Measurements from ENCODE around the gene LDB2. TPM values are rescaled to one million over a fixed set of nuclear protein-coding genes. Genes with fewer than 3 reads are reported as not detected.

LDB2 gene
- total and polyA plus RNA-seq, 2 donors (not counting 3 experiments of a cell fraction or from before 2014, with no cell fraction given) = 127 to 223 TPM

DNA sequence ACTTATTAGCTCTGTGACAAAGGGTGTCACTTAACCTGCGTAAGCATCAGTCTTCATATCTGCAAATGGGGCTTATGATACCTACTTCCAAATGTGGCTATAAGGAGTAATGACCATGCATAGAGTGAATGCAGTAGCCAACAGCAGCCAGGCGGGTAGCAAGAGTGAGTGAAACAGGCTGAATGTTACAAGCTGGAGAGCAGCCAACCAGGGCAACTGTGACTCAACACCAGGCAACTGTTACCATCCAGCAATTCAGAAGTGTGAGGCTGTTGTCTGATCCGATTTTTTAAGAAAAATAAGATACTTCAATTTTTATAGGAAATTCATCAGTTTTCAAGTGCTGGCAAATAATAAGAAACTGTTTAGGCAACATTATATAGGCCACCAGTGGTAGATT, 401.9 kb downstream of the LDB2 start:
- CTCF ChIA-PET = no interaction called here
- intact Hi-C loops (cut with micrococcal nuclease) = no loop called here

More for the DNA sequence above, 401.9 kb downstream of the LDB2 start:
- no TSS peak for BruUV-seq (replicated peaks)
- no peak overlapping the region for H3K9ac ChIP-seq (replicated peaks; ENCODE audit: extremely low read depth, insufficient read depth, low read length)
- FAIRE-seq (peak; percentile 46), DNase-seq (ENCODE audit: low read depth, low spot score) (peak; percentile 54)
- no peak overlapping the region for H3K4me3 ChIP-seq (replicated peaks in 1 of 3; ENCODE audit: insufficient read depth in 1 of 3, low read depth in 1 of 3, low read length in 3 of 3)
- H3K27me3 ChIP-seq (ENCODE audit: control insufficient read depth in 2 of 2, insufficient read depth in 2 of 2, low read length in 2 of 2) = no peaks in the 10 kb centered on the region
- TF ChIP-seq FOS (IDR thresholded peaks at IDR 0.05; ENCODE audit: borderline replicate concordance, insufficient read depth, low read length) (no peak), POLR2AphosphoS5 (IDR thresholded peaks at IDR 0.05; ENCODE audit: insufficient read depth, low read depth, low read length) (no peak), MYC (IDR thresholded peaks at IDR 0.05; ENCODE audit: low read depth, low read length) (no peak), JUN (IDR thresholded peaks at IDR 0.05; ENCODE audit: borderline replicate concordance, insufficient read depth, insufficient read length, low read depth) (no peak), EZH2 (IDR thresholded peaks at IDR 0.05; ENCODE audit: borderline replicate concordance, low read depth, low read length, severe bottlenecking) (no peak), GATA2 (IDR thresholded peaks at IDR 0.05; ENCODE audit: insufficient read depth, insufficient read length, low read depth, low read length) (no peak), POLR2A (IDR thresholded peaks at IDR 0.05; ENCODE audit: low read depth, low read length) (no peak)
- TF ChIP-seq, protein P1, sequence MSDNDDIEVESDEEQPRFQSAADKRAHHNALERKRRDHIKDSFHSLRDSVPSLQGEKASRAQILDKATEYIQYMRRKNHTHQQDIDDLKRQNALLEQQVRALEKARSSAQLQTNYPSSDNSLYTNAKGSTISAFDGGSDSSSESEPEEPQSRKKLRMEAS (IDR thresholded peaks at IDR 0.05; ENCODE audit: insufficient read depth, insufficient read length) = no peak
- TF ChIP-seq, protein P2, sequence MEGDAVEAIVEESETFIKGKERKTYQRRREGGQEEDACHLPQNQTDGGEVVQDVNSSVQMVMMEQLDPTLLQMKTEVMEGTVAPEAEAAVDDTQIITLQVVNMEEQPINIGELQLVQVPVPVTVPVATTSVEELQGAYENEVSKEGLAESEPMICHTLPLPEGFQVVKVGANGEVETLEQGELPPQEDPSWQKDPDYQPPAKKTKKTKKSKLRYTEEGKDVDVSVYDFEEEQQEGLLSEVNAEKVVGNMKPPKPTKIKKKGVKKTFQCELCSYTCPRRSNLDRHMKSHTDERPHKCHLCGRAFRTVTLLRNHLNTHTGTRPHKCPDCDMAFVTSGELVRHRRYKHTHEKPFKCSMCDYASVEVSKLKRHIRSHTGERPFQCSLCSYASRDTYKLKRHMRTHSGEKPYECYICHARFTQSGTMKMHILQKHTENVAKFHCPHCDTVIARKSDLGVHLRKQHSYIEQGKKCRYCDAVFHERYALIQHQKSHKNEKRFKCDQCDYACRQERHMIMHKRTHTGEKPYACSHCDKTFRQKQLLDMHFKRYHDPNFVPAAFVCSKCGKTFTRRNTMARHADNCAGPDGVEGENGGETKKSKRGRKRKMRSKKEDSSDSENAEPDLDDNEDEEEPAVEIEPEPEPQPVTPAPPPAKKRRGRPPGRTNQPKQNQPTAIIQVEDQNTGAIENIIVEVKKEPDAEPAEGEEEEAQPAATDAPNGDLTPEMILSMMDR (IDR thresholded peaks at IDR 0.05; ENCODE audit: extremely low read depth in 1 of 2, insufficient read depth in 1 of 2, low read depth in 1 of 2, low read length in 2 of 2) = no peak
- H4K20me1 ChIP-seq (replicated peaks; ENCODE audit: control insufficient read depth, extremely low read depth, insufficient read depth, low read length) = no peaks in the 10 kb centered on the region
- no peak overlapping the region for H3K4me2 ChIP-seq (ENCODE audit: insufficient read depth, low read length)
- no peaks in the 10 kb centered on the region for H3K79me2 ChIP-seq (ENCODE audit: control insufficient read depth, insufficient read depth, low read length)
- H3K9me1 ChIP-seq (replicated peaks; ENCODE audit: control insufficient read depth, extremely low read depth, insufficient read depth, low read length) = no peaks in the 10 kb centered on the region
- dilution Hi-C loops (cut with MboI; ENCODE audit: extremely low pct_ligation_motif_present, low sequenced_read_pairs) = no loop called here
- POLR2A ChIA-PET = no interaction called here
- H3K27ac ChIP-seq (ENCODE audit: insufficient read depth, low read depth, low read length) = no peak overlapping the region
- no peaks in the 10 kb centered on the region for H3K9me3 ChIP-seq (replicated peaks; ENCODE audit: control insufficient read depth, insufficient read depth, low read length)
- peaks cover 0 to 5% of the 10 kb centered on the region in 2 experiments for H3K36me3 ChIP-seq (ENCODE audit: control insufficient read depth in 2 of 2, extremely low read depth in 1 of 2, insufficient read depth in 2 of 2, low read length in 2 of 2)
- H3K4me1 ChIP-seq (ENCODE audit: control insufficient read depth, extremely low read depth, insufficient read depth, low read length) = no peaks in the 10 kb centered on the region
- no peak overlapping the region for H2AFZ ChIP-seq (ENCODE audit: low read depth, low read length)
